Thymus (tissue), 11 donors: ENCODE data around the gene MAP6. TPM values are rescaled to one million over a fixed set of nuclear protein-coding genes. Genes with fewer than 3 reads are reported as not detected.
"Not testable (repeated sequence)": the region's sequence is repeated elsewhere in the genome, so short reads cannot be mapped to it uniquely, and the experiment has no call there.

Experiments used
- DNase-seq, 9 donors: peaks; one replicate each; pipeline ENCODE4 v3.0.0-alpha.2; 2013; ENCODE audit warnings: low spot score in 9 of 9, low read depth in 6 of 9, missing footprints in 1 of 9
- H3K27ac ChIP-seq, 2 donors: one replicate each; pipeline ENCODE4 v1.5.1; 2013; ENCODE audit warnings: control low read depth in 1 of 2, low read depth in 1 of 2, low read length in 1 of 2, mild to moderate bottlenecking in 1 of 2, moderate library complexity in 1 of 2
- H3K27me3 ChIP-seq, 2 donors: one replicate each; pipeline ENCODE4 v1.5.1; 2013; ENCODE audit warnings: low read length in 1 of 2; ENCODE audit not compliant: control insufficient read depth in 2 of 2, insufficient read depth in 1 of 2
- H3K36me3 ChIP-seq, 2 donors: one replicate each; pipeline ENCODE4 v1.5.1; 2013; ENCODE audit warnings: low read length in 1 of 2, mild to moderate bottlenecking in 1 of 2, moderate library complexity in 1 of 2; ENCODE audit not compliant: control insufficient read depth in 2 of 2, insufficient read depth in 2 of 2
- H3K4me1 ChIP-seq, 2 donors: one replicate each; pipeline ENCODE4 v1.5.1; 2013; ENCODE audit warnings: low read length in 2 of 2; ENCODE audit not compliant: control insufficient read depth in 2 of 2, insufficient read depth in 2 of 2
- H3K4me3 ChIP-seq, 2 donors: one replicate each; pipeline ENCODE4 v1.5.1; 2013; ENCODE audit warnings: low read length in 2 of 2, control low read depth in 1 of 2, mild to moderate bottlenecking in 1 of 2
- H3K9me3 ChIP-seq, 2 donors: one replicate each; pipeline ENCODE4 v1.5.1; 2013; ENCODE audit warnings: low read length in 1 of 2, mild to moderate bottlenecking in 1 of 2; ENCODE audit not compliant: control insufficient read depth in 2 of 2, insufficient read depth in 1 of 2
- WGBS: extraction: QIAGEN DNeasy Blood & Tissue Kit; methylation state at CpG from one replicate; pipeline ENCODE4 v1.1.7; 2013; 5-methylcytosine and 5-hydroxymethylcytosine counted together
- polyA plus RNA-seq: library from polyadenylated mRNA; stranded (reverse); fragments of 200-250 nt; gene quantifications from one replicate; pipeline ENCODE4 v1.2.3, GENCODE V29; 2013
- total RNA-seq: library from RNA; stranded (reverse); fragments of 120-200 nt; gene quantifications from one replicate; pipeline ENCODE4 v1.2.4, GENCODE V29; 2013
- donor health status: healthy.

The MAP6 gene
- total and polyA plus RNA-seq, 2 donors: 1.3 TPM

DNA sequence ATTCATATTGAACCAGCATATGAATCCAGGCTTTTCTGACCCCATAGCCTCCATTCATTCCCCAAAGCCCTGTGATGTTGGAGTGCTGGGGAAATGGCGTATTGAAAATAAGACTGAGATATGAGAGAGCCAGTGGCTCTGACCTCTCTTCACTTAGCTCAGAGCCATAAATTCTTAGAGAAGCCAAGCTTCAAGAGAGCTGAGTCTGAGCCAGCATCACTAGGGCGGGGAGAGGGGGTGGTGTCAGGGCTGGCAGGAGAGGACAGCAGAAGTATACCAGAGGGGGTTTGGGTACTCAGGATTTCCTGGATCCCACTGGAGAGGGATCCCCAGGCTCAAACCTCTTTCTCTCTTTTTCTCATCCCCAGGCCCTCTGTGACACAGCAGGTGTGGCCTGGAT lies 32.1 kb upstream of the MAP6 start:
- DNase-seq: no peak
- H3K4me3 ChIP-seq: no peak overlapping the region
- no peaks in the 10 kb centered on the region for H3K27me3 ChIP-seq
- H3K9me3 ChIP-seq: no peaks in the 10 kb centered on the region
- H3K4me1 ChIP-seq: no peaks in the 10 kb centered on the region
- 95% methylated on average over 2 of the region's 2 CpGs for WGBS
- H3K27ac ChIP-seq: no peak overlapping the region
- H3K36me3 ChIP-seq: no peaks in the 10 kb centered on the region

DNA sequence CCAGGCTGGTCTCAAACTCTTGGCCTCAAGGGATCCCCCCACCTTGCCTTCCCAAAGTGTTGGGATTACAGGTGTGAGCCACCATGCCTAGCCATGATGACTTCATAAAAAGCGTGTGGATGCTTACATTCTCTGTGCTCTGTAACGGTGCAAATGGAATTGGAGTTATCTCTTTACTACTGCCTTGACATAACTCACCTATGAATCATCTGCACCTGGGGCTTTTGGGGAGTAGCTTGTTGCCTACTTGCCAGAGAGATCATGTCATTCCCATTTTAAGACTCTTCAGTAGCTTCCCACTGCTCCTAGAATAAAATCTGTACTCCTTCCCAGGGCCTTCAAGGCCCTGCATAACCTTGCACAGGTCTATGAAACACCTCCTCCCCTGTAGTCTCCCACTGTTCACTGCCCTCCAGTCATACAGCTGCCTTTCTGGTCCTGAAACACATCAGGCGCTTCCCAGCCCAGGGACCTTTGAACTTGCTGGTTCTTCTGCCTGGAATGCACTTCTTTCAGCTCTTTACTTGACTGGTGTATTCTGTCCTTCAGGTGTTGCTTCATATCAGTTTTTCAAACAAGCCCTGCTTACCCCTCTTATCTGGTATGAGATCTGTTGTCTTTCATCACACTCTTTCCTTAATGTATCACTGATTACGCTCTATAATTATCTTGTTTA lies 29.2 kb upstream of the MAP6 start:
- Histone ChIP-seq H3K27me3 (no peaks in the 10 kb centered on the region), H3K27ac (no peak overlapping the region), H3K9me3 (no peaks in the 10 kb centered on the region), H3K4me1 (no peaks in the 10 kb centered on the region), H3K4me3 (no peak overlapping the region), H3K36me3 (no peaks in the 10 kb centered on the region)
- 92% methylated on average over 4 of the region's 4 CpGs for WGBS
- DNase-seq: no peak

DNA sequence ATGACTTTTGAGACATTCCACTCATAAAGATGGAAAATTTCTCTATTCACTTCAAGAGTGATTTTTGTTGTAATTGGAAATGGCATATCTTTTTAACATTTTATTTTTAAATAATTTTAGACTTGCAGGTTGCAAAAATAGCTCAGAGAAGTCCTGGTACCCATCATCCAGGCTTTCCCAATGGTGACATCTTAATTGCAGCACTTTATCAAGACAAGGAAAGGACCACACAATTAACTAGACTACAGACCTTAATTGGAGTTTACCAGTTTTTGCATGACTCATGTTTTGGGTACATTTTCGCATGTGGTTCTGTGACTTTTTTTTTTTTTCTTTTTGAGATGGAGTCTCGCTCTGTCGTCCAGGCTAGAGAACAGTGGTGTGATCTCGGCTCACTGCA lies 23.0 kb upstream of the MAP6 start:
- Histone ChIP-seq H3K27me3 (peaks cover 0 to 7% of the 10 kb centered on the region in 2 donors), H3K27ac (no peak overlapping the region), H3K9me3 (no peaks in the 10 kb centered on the region), H3K36me3 (no peaks in the 10 kb centered on the region), H3K4me1 (no peaks in the 10 kb centered on the region), H3K4me3 (no peak overlapping the region)
- DNase-seq: no peak
- WGBS: 94% methylated on average over 4 of the region's 4 CpGs

DNA sequence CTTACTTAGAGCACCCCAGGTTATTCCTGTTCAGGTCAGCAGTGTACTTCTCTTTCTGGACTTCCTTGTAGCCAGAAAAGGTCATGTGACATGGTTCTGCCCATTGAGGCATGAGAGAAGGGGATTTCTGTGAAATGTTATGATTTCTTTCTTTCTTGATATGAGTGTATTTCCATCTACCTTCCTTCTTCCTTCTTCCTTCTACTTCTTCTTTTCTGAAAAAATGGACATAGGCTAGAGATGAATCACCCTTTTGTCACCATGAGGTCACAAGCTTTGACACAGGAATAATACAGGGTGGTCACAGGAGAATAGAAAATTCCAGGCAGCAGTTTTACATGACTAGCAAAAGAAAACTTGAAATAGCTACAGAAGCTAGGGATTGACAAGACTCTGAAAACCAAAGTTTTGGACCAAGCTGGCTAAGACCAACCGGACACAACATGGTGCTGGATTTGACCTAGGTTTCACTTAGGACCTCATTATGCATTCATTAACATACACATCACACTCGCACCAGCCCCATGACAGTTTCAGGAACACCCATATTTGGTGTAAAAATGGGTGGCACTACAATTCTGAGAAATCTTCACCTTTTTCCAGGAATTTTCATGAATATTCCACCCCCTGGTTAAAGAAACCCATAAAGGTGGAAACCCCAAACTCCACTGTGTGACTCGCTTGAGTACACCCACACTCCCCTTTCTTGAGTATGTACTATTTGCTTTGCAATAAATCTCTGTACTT lies 21.2 kb upstream of the MAP6 start:
- H3K27ac ChIP-seq: no peak overlapping the region
- no peak for DNase-seq
- H3K4me1 ChIP-seq: no peaks in the 10 kb centered on the region
- no peak overlapping the region for H3K4me3 ChIP-seq
- no peaks in the 10 kb centered on the region for H3K9me3 ChIP-seq
- 85% methylated on average over 3 of the region's 3 CpGs for WGBS
- no peaks in the 10 kb centered on the region for H3K36me3 ChIP-seq
- H3K27me3 ChIP-seq: peaks cover 0 to 7% of the 10 kb centered on the region in 2 donors

DNA sequence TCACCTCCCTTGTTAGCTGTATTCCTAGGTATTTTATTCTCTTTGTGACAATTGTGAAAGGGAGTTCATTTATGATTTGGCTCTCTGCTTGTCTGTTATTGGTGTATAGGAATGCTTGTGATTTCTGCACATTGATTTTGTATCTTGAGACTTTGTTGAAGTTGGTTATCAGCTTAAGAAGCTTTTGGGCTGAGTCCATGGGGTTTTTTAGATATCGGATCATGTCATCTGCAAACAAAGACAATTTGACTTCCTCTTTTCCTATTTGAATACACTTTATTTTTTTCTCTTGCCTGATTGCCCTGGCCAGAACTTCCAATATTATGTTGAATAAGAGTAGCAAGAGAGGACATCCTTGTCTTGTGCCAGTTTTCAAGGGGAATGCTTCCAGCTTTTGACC lies 15.0 kb upstream of the MAP6 start:
- not testable (repeated sequence) for DNase-seq, H3K4me1 ChIP-seq, H3K27ac ChIP-seq, H3K4me3 ChIP-seq, H3K9me3 ChIP-seq, H3K36me3 ChIP-seq
- peaks cover 0 to 14% of the 10 kb centered on the region in 2 donors for H3K27me3 ChIP-seq
- 82% methylated on average over 1 of the region's 1 CpG for WGBS

DNA sequence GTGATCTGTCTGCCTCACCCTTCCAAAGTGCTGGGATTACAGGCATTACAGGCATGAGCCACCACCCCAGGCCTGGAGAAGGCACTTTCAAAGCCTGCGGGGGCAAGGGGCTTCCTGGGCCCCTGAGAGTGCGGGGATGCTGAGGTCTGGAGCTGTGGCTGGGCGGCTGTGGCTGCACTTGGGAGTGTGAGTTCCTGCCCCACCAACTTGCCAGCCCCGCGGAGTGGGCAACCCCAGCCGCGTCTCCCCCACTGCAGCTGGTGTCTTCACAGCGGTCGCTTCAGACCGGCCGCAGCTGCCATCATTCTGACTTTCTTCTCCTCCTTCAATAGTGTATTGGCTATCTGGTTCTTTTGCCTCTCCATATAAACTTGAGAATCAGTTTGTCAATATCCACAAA lies 10.7 kb upstream of the MAP6 start:
- H3K27ac ChIP-seq: no peak overlapping the region
- no peaks in the 10 kb centered on the region for H3K9me3 ChIP-seq
- DNase-seq: no peak
- 91% methylated on average over 11 of the region's 11 CpGs for WGBS
- H3K27me3 ChIP-seq: peaks cover 0 to 18% of the 10 kb centered on the region in 2 donors
- H3K36me3 ChIP-seq: no peaks in the 10 kb centered on the region
- no peak overlapping the region for H3K4me3 ChIP-seq
- H3K4me1 ChIP-seq: no peaks in the 10 kb centered on the region

DNA sequence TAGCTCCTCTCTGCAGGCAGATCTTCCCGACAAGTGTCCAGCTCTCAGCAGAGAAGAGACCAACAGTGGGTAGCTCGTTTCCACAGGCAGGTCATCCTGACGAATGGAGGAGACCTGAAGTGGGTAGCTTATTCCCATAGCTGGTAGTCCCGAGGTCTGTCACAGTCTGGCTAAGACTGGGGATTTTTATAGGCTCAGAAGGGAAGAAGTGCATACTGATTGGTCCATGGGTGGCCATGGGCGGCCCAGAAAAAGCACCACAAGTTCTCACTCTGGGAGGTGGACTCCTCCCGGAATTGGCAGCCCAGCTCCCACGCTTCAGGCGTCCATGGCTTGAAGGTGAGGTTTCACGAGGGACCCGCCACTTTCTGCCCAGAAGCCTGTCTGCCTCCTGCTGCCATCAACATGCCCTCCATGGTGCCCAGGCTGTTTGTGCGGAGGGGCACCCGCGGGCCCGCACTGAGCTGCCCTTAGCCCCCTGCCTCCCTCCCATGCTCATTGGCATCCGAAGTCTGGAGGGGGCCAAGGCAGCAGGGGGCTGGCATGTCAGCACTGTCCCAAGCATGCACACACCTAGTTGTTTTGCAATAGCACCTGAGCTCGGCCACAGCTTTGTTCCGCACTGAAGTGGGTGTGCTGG lies 9.9 kb upstream of the MAP6 start:
- DNase-seq: no peak
- Histone ChIP-seq H3K27ac (no peak overlapping the region), H3K4me1 (no peaks in the 10 kb centered on the region), H3K36me3 (no peaks in the 10 kb centered on the region), H3K4me3 (no peak overlapping the region), H3K9me3 (no peaks in the 10 kb centered on the region), H3K27me3 (peaks cover 0 to 21% of the 10 kb centered on the region in 2 donors)
- WGBS: 85% methylated on average over 17 of the region's 17 CpGs

DNA sequence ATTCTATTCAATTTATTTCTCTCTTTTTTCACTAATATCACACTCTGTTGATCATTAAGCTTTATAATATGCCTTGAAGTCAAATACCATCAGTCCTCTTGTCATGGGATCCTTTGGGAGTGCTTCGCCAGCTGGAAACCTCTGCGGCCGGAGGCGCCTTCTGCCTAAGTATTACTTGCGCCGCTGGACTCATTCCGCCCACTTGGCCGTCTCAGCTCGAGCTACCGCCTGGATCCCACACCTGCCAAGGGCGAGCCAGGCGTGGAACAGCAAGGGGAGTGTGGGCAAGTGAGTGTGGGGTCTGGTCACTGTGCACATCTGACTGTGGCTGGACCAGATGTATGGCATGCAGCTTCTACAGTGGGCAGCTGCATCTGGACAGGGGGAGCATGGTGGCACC lies 9.1 kb upstream of the MAP6 start:
- Histone ChIP-seq H3K4me3 (no peak overlapping the region), H3K27ac (no peak overlapping the region), H3K27me3 (peaks cover 0 to 26% of the 10 kb centered on the region in 2 donors), H3K9me3 (no peaks in the 10 kb centered on the region), H3K36me3 (no peaks in the 10 kb centered on the region), H3K4me1 (no peaks in the 10 kb centered on the region)
- 91% methylated on average over 12 of the region's 12 CpGs for WGBS
- no peak for DNase-seq

DNA sequence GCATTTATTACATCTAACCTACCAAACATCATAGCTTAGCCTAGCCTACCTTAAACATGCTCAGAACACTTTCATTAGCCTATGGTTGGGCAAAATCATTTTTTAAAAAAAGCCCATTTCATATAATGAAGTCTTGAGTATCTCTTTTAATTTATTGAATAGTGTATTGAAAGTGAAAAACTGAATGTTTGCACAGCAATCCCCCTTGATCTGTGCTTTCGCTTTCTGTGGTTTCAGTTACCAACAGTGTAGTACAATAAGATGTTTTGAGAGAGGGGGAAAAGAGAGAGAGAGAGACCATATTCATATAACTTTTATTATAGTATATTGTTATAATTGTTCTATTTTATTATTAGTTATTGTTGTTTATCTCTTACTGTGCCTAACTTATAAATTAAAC lies 8.4 kb upstream of the MAP6 start:
- Histone ChIP-seq H3K4me3 (no peak overlapping the region), H3K4me1 (no peaks in the 10 kb centered on the region), H3K36me3 (no peaks in the 10 kb centered on the region), H3K27me3 (peaks cover 0 to 26% of the 10 kb centered on the region in 2 donors), H3K9me3 (no peaks in the 10 kb centered on the region), H3K27ac (no peak overlapping the region)
- WGBS: 97% methylated on average over 1 of the region's 1 CpG
- DNase-seq: no peak
